GDM1 (cell line): ENCODE results near the gene UVRAG.
"Not testable (repeated sequence)": the region's sequence is repeated elsewhere in the genome, so short reads cannot be mapped to it uniquely, and the experiment has no call there.

Source experiments
- DNase-seq: peaks from one replicate; lab custom pipeline; 2025; lab: John Stamatoyannopoulos, UW

The UVRAG gene

GRCh38 chr11:76074148-76075095 lies 259.4 kb downstream of the UVRAG start:
- no peak for DNase-seq

GRCh38 chr11:76075716-76076115 lies 260.7 kb downstream of the UVRAG start:
- no peak for DNase-seq

GRCh38 chr11:76076253-76076652 lies 261.2 kb downstream of the UVRAG start:
- not testable (repeated sequence) for DNase-seq

GRCh38 chr11:76076749-76077148 lies 261.7 kb downstream of the UVRAG start:
- no peak for DNase-seq

- no peak for DNase-seq
Measured at GRCh38 chr11:76077575-76078150, 262.7 kb downstream of the UVRAG start.

GRCh38 chr11:76081084-76081483 lies 266.1 kb downstream of the UVRAG start:
- DNase-seq = not testable (repeated sequence)

- no peak for DNase-seq
Measured at GRCh38 chr11:76083563-76084451, 268.8 kb downstream of the UVRAG start.

GRCh38 chr11:76085270-76085669 lies 270.3 kb downstream of the UVRAG start:
- no peak for DNase-seq

GRCh38 chr11:76086743-76087635 lies 272.0 kb downstream of the UVRAG start:
- DNase-seq = no peak

- no peak for DNase-seq
Measured at GRCh38 chr11:76087749-76088148, 272.7 kb downstream of the UVRAG start.

- DNase-seq = no peak
Measured at GRCh38 chr11:76088511-76088910, 273.5 kb downstream of the UVRAG start.

- no peak for DNase-seq
Measured at GRCh38 chr11:76090174-76090573, 275.2 kb downstream of the UVRAG start.

GRCh38 chr11:76090821-76091220 lies 275.8 kb downstream of the UVRAG start:
- DNase-seq = no peak

GRCh38 chr11:76094740-76095139 lies 279.7 kb downstream of the UVRAG start:
- no peak for DNase-seq

- no peak for DNase-seq
Measured at GRCh38 chr11:76095891-76096290, 280.9 kb downstream of the UVRAG start.

GRCh38 chr11:76096552-76096951 lies 281.5 kb downstream of the UVRAG start:
- DNase-seq = no peak

GRCh38 chr11:76102802-76103201 lies 287.8 kb downstream of the UVRAG start:
- no peak for DNase-seq

GRCh38 chr11:76103460-76103859 lies 288.4 kb downstream of the UVRAG start:
- DNase-seq = no peak

GRCh38 chr11:76104285-76104684 lies 289.3 kb downstream of the UVRAG start:
- no peak for DNase-seq

GRCh38 chr11:76105637-76106036 lies 290.6 kb downstream of the UVRAG start:
- no peak for DNase-seq

- no peak for DNase-seq
Measured at GRCh38 chr11:76107971-76108370, 293.0 kb downstream of the UVRAG start.
